Upper lobe of left lung (tissue), 6 donors: ENCODE data around the gene LRRC47. TPM values are rescaled to one million over a fixed set of nuclear protein-coding genes. Genes with fewer than 3 reads are reported as not detected.

Source experiments
- ATAC-seq, 2 donors: fragments of 200-7000 bp; cut with Tn5 transposase; one replicate each; pipeline ENCODE4 v1.9.1; 2022; ENCODE audit warnings: mild to moderate bottlenecking in 2 of 2, moderate library complexity in 2 of 2; ENCODE audit not compliant: low FRiP score in 2 of 2
- DNase-seq, 2 donors: peaks; one replicate each; pipeline ENCODE4 v3.0.0-alpha.2; 2019 to 2020
- H3K27ac ChIP-seq, 4 donors: fragments of 200-600 bp; sonication (generic); one replicate each; pipeline ENCODE4 v1.5.1; 2016 to 2019
- H3K27me3 ChIP-seq, 4 donors: fragments of 200-600 bp; sonication (generic); one replicate each; pipeline ENCODE4 v1.5.1; 2017 to 2019
- H3K36me3 ChIP-seq, 4 donors: fragments of 200-600 bp; sonication (generic); one replicate each; pipeline ENCODE4 v1.5.1; 2016 to 2019
- H3K4me1 ChIP-seq, 4 donors: fragments of 200-600 bp; sonication (generic); one replicate each; pipeline ENCODE4 v1.5.1; 2018 to 2019
- H3K4me3 ChIP-seq, 4 donors: fragments of 200-600 bp; sonication (generic); one replicate each; pipeline ENCODE4 v1.5.1; 2017 to 2019; ENCODE audit warnings: mild to moderate bottlenecking in 2 of 4, moderate library complexity in 1 of 4
- H3K9me3 ChIP-seq, 4 donors: fragments of 200-600 bp; sonication (generic); one replicate each; pipeline ENCODE4 v1.5.1; 2018 to 2019
- EP300 ChIP-seq, 4 donors: sonication (generic); formaldehyde crosslinking; IDR thresholded peaks; one replicate each; pipeline ENCODE4 v1.5.1; 2017; ENCODE audit warnings: antibody characterized with exemption in 4 of 4, control low read depth in 2 of 4
- POLR2A ChIP-seq, 4 donors: fragments of 450-650 bp; IDR thresholded peaks; one replicate each; pipeline ENCODE4 v1.5.1; 2016 to 2017; ENCODE audit warnings: antibody characterized with exemption in 4 of 4, mild to moderate bottlenecking in 2 of 4
- POLR2AphosphoS5 ChIP-seq, 2 donors: sonication (generic); formaldehyde crosslinking; IDR thresholded peaks; one replicate each; pipeline ENCODE4 v1.5.1; 2017; ENCODE audit warnings: antibody characterized with exemption in 2 of 2
- WGBS, 2 donors: methylation state at CpG; one replicate each; pipeline ENCODE4 v1.1.5; 2017 to 2018; 5-methylcytosine and 5-hydroxymethylcytosine counted together
- total RNA-seq, 6 donors: library from RNA; depleted of rRNA in 4 of 6; stranded (reverse); fragments of >200 nt in 4 of 6; gene quantifications; one replicate each; pipeline versions ENCODE4 v1.1.0 to v1.2.1, GENCODE V29; 2016 to 2021
- TF ChIP-seq, protein P1 (sequence below), 6 experiments: fragments of 450-650 bp in 4 of 6; fragments of 200-600 bp in 2 of 6; sonication (generic) in 2 of 6; IDR thresholded peaks; one replicate each; pipeline ENCODE4 v1.5.1; 2016 to 2019; ENCODE audit warnings: antibody characterized with exemption in 6 of 6
- donor health status: DM: no; HTN: no; CAD: no; lungs with moderate emphysema.
- donor health status: DM: no; HTN: yes; CAD: no; lungs with severe emphysema.

LRRC47 gene
- total RNA-seq, 6 donors from 2014 or later: 30.3 to 63.9 (median 39.3) TPM

DNA sequence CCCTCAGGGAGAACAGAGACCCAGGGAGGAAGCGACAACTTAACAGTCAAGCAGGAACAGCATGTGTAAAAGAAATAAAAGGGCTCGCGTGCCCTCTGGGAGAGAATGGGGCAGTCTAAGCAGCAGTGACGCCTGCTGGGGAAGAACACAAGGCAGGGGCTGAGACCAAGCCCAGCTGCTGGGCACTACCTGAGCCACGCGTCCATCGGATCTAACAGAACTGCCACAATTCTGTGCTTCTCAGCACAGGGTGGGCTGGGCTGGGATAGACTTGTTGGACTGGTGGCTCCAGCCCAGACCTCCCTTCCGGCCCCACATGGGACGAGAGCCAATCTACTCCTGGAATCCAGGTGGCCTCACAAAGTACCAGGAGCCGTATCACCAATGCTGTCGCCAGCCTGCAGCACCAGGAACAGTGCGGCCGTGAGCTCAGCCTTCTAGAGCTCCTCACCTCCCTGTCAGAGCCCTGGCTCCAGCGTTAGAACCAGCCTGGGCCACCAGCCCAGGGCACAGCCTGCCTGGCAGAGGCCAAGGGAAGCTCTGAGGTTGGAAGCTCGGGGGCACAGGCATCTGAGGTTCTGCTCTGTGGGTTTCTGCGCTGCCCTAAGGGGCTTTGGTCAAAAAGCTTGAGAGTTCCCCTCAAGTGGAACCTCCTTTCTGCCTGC lies 7.4 kb downstream of the LRRC47 start:
- 86 to 96% methylated on average over 7 to 14 of the region's 16 CpGs for WGBS, 2 donors
- H3K36me3 ChIP-seq: peaks cover 10 to 69% (median 31%) of the 10 kb centered on the region in 4 donors
- TF ChIP-seq POLR2A (IDR thresholded peaks at IDR 0.05) (no peak), POLR2AphosphoS5 (IDR thresholded peaks at IDR 0.05) (no peak), EP300 (IDR thresholded peaks at IDR 0.05) (no peak)
- TF ChIP-seq, protein P1, sequence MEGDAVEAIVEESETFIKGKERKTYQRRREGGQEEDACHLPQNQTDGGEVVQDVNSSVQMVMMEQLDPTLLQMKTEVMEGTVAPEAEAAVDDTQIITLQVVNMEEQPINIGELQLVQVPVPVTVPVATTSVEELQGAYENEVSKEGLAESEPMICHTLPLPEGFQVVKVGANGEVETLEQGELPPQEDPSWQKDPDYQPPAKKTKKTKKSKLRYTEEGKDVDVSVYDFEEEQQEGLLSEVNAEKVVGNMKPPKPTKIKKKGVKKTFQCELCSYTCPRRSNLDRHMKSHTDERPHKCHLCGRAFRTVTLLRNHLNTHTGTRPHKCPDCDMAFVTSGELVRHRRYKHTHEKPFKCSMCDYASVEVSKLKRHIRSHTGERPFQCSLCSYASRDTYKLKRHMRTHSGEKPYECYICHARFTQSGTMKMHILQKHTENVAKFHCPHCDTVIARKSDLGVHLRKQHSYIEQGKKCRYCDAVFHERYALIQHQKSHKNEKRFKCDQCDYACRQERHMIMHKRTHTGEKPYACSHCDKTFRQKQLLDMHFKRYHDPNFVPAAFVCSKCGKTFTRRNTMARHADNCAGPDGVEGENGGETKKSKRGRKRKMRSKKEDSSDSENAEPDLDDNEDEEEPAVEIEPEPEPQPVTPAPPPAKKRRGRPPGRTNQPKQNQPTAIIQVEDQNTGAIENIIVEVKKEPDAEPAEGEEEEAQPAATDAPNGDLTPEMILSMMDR (IDR thresholded peaks at IDR 0.05): no peak
- no peak overlapping the region for H3K27ac ChIP-seq
- DNase-seq (no peak), ATAC-seq (no peak)
- H3K9me3 ChIP-seq: no peaks in the 10 kb centered on the region
- no peak overlapping the region for H3K4me3 ChIP-seq
- H3K27me3 ChIP-seq: no peaks in the 10 kb centered on the region
- peaks cover 6 to 34% (median 10%) of the 10 kb centered on the region in 4 donors for H3K4me1 ChIP-seq

DNA sequence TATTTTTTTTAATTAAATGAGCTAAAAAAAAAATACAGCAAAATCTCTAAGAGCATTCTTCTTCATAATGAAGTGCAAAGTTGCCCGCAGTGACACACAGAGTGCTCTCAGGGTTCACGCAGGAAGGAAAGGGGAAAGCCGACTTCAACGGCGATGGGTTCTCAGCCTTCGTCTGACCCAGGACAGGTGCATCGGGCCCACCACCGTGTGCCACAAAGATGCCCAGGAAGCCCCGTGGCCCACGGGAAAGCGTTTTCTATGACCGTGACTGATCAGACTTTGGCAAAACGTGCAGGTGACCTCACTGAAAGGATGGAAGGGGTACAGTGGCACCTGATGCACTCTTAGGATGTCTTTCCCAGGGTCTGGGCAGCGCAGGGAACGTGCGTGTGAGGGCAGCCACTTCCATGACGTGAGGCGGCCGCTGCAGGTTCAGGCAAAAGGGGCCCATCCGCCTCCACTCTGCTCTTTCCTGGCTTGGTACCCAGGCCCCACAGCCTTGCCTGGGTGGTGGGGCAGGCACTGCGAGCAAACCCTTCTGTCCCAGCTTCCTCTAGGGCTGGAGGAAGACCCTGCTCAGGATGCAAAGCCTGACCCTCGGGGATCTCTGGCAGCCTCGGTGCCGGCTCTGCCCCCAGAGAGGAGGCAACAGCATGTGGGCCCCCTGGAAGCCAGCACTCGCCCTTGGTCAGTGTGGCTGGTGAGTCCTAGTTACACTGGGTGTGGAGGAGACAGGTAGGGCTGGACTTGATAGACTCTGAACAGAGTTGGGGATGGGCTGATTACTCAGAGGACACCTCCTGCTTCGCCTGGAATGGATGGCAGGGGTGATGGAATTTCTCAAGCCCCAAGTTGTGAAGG lies 8.3 kb downstream of the LRRC47 start:
- WGBS, 2 donors: 83 to 89% methylated on average over 19 to 26 of the region's 26 CpGs
- Histone ChIP-seq H3K4me1 (peaks cover 0 to 25% (median under 1%) of the 10 kb centered on the region in 4 donors), H3K27ac (no peak overlapping the region), H3K9me3 (no peaks in the 10 kb centered on the region), H3K4me3 (no peak overlapping the region), H3K27me3 (no peaks in the 10 kb centered on the region), H3K36me3 (peaks cover 15 to 78% (median 39%) of the 10 kb centered on the region in 4 donors)
- ATAC-seq: no peak
- TF ChIP-seq, protein P1 (IDR thresholded peaks at IDR 0.05): no peak
- TF ChIP-seq POLR2AphosphoS5 (IDR thresholded peaks at IDR 0.05) (no peak), EP300 (IDR thresholded peaks at IDR 0.05) (no peak), POLR2A (IDR thresholded peaks at IDR 0.05) (no peak)
- DNase-seq: no peak

- peaks cover 0 to 20% (median 0%) of the 10 kb centered on the region in 4 donors for H3K4me1 ChIP-seq
- ATAC-seq: no peak
- WGBS, 2 donors: 77 to 88% methylated on average over 7 to 10 of the region's 10 CpGs
- DNase-seq: no peak
- no peak overlapping the region for H3K4me3 ChIP-seq
- no peaks in the 10 kb centered on the region for H3K9me3 ChIP-seq
- no peak overlapping the region for H3K27ac ChIP-seq
- H3K27me3 ChIP-seq: no peaks in the 10 kb centered on the region
- peaks cover 18 to 81% (median 45%) of the 10 kb centered on the region in 4 donors for H3K36me3 ChIP-seq
- TF ChIP-seq, protein P1 (IDR thresholded peaks at IDR 0.05): no peak
- TF ChIP-seq POLR2AphosphoS5 (IDR thresholded peaks at IDR 0.05): no peak
Observed at GRCh38 chr1:3787349-3787715, 9.0 kb downstream of the LRRC47 start.

- H3K4me1 ChIP-seq: peaks cover 0 to 20% (median 0%) of the 10 kb centered on the region in 4 donors
- peaks cover 23 to 83% (median 50%) of the 10 kb centered on the region in 4 donors for H3K36me3 ChIP-seq
- TF ChIP-seq POLR2A (IDR thresholded peaks at IDR 0.05) (no peak), POLR2AphosphoS5 (IDR thresholded peaks at IDR 0.05) (no peak), EP300 (IDR thresholded peaks at IDR 0.05) (no peak)
- TF ChIP-seq, protein P1 (IDR thresholded peaks at IDR 0.05): no peak
- no peaks in the 10 kb centered on the region for H3K27me3 ChIP-seq
- DNase-seq (peak in 1 of 2 donors; percentile 63), ATAC-seq (no peak)
- H3K27ac ChIP-seq: no peak overlapping the region
- no peaks in the 10 kb centered on the region for H3K9me3 ChIP-seq
- no peak overlapping the region for H3K4me3 ChIP-seq
- 94 to 96% methylated on average over 42 to 45 of the region's 45 CpGs for WGBS, 2 donors
Observed at GRCh38 chr1:3786468-3787348, 9.6 kb downstream of the LRRC47 start.
